NCI-H748 treated with DMSO at 0.1 percent for 48 hours (cell line): ENCODE results near the gene RPGR.

ENCODE experiments used
- DNase-seq: peaks from one replicate; lab custom pipeline; 2025; lab: John Stamatoyannopoulos, UW

Gene RPGR

DNA sequence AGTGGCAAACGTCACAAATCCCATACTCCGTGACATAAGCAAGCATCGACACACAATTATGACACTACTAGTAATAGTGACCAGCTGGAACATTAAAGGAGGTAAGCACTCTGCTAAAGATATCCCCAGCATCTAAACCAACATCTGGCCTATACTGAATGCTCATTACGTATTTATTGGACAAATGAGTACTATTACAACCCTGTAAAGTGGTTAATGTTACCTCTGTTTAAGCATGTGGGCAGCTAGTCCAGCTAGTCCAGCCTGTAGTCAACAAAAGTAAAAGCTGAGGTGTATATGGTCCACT lies 419 bp upstream of the RPGR start:
- no peak for DNase-seq

DNA sequence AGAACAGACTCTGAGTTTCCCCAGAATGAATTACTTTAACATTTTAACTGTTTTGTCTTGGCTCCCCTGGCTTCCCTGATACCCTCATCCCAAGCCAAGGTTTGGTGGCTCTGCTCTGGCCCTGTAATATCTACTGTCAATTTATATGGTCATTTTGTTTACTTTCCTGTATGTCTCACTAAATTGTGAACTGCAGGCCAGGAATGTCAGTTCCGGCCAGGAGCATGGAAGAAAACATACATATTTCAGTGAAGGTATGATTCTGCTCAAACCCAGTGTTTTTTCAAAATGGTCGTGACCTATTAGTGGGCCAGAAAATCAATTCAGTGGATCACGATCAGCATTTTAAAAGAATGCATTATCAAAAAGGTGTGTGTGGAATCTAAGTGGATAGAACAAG lies 1.2 kb downstream of the RPGR start:
- DNase-seq: no peak

DNA sequence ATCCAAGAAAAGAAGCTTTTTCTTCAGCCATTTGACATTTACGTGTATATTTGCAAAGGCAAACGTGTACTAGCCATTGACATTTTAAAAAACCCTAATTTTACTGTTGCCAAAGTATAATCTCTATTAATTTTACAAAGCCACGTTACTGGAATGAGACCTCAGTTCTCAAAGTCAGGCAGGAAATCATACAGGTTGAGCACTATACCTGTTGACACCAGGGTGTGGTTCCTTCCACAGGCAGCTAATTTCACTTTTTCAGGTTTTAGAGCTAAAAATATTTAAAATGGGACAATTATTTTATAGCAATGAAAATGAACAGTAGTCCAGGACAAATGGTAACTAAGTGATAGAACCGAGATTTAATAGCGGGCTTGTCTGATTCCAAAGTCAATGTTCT lies 6.5 kb downstream of the RPGR start:
- DNase-seq: no peak

DNA sequence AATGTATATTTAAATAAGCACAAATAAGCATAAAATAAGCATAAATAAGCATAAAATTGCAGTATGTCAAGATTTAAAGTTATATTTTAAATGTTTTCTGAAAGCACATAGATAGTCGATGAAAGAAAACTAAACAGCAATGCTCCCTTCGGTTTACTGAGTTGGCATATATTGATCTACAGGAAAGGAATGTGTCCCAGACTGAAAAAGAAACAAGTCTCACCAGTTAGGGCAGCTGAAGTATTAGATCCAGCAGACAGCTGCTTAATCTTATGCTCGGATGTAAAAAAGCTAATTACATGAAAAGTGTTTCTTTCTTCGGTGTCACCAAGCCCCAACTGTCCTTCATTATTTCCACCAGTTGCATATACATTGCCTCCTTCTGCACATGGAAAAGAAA lies 8.7 kb downstream of the RPGR start:
- no peak for DNase-seq

DNA sequence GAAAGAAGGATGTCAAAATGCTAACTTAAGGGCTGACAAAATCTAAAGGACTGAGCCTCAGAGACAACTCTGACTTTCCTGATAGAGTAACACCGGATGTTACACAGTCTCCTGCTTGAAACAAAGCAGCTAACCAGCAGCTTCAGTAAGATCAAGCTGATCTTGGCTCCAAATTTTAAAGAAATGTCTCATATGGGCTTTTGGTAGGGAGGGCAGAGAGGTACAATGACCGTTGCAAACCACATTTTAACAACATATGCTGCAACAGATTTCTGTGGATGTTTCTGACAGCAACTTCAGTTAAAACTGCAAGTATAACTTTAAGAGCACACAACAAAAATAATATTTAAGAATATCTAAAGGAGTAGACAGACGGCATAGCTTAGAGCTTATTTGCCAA lies 9.1 kb downstream of the RPGR start:
- DNase-seq: no peak

DNA sequence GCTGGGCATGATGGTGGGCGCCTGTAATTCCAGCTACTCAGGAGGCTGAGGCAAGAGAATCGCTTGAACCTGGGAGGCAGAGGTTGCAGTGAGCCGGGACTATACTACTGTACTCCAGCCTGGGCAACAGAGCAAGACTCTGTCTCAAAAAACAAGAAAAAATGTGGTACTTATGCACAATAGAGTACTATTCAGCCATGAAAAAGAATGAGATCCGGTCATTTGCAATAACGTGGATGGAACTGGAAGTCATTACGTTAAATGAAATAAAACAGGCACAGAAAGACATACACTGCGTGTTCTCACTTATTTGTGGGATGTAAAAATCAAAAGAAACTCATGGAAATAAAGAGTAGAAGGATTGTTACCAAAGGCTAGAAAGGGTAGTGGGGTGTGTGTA lies 12.1 kb downstream of the RPGR start:
- DNase-seq: no peak

DNA sequence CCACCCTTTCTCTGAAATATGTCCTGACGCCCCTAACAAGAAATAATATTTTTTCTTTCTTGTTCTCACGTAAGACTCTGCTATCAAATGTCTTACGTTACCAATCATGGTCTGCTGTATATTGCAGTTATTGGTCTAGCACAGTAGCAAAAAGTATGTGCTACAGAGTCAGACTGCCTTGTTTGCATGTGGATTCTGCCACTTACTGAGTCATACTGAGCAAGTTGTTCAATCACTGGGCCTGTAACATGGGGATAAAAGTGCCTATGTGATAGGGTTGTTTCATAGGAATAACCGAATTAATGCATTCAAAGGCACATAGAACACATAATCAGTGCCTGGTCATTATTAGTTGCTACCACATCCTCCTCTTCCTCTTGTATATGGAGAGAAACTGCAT lies 14.1 kb downstream of the RPGR start:
- no peak for DNase-seq

DNA sequence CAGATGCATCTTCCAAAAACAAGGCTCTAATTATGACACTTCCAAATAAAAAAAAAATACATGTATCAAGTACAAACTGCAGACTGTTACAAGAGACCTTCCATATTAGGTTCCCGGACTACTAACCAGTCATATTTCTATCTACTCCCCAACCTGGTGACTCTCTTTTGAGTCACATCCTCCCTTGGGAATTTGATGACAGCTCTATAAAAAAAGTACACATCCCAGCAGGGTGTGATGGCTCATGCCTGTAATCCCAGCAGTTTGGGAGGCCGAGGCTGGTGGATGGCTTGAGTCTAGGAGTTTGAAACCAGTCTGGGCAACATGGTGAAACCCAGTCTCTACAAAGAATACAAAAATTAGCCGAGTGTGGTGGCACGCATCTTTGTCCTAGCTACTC lies 14.9 kb downstream of the RPGR start:
- no peak for DNase-seq

DNA sequence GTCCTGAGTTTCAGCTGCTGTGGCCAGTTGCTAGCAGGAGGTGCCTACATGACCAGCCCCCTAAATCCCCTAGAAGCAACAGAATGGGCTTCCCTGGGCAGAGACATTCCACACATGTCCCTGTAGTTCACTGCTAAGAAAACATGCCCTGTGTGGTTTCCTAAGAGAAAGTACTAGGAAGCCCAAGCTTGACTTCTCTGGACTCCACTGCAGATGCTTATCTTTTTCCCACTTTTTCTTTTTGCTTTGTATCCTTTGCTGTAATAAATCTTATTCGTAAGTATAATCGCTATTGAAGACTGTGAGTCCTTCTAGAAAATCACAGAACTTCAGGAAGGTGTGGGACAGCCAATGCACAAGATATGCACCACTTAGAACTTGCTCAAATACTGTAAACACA lies 15.6 kb downstream of the RPGR start:
- no peak for DNase-seq

DNA sequence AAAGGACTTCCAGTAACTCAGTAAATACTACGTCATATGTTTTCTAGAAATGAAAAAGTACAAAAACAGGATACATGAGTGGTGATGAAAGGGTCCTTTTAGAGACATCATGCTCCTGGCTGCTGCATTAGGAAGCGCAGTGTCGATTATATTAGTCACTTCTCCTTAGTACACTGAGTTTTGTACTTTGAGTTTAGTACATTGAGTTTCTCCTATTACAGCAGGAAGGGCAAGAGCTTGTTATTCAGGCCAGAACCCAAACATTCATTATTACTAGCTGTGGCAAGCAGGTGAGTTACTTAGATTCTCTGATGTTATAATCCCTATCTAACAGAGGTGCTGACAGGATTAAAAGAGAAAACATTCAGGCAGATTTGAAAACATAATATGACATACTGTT lies 21.3 kb downstream of the RPGR start:
- DNase-seq: no peak

DNA sequence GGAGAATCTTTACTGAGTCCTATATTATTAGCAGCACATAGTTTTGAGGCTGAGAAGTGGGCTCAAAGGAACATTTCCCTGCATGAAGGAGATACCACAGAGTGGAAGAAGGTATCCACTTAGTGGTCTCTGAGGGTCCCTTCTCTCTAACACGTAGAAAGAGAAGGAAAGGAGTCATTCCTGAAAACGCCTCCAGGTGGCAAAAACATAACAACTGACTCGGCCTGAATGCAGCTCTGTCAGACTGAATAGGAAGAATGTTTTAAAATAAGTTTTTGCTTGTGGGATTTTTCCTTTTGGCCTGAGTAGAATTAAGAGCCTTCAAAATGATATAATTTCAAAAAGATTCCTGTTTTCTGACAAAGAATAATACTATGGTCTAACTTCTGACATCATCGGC lies 23.3 kb downstream of the RPGR start:
- DNase-seq: no peak

DNA sequence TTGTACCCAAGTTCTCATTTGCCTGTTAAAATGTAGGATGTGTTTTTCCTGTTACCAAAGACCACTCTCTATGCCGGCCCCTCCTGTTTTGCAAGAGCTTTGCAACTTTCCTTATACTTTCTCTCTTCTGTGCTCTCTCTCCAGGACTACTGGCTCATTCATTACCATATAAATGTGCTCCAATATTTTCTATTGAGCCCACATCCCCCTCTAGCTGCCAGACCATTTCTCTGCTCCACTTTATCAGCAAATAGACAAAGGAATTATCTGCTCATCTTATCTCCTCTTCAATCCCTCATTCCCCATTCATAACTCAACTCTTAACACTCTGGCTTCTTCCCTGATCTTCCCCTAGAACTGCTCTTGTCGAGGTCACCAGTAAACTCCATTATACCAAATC lies 33.6 kb downstream of the RPGR start:
- no peak for DNase-seq

DNA sequence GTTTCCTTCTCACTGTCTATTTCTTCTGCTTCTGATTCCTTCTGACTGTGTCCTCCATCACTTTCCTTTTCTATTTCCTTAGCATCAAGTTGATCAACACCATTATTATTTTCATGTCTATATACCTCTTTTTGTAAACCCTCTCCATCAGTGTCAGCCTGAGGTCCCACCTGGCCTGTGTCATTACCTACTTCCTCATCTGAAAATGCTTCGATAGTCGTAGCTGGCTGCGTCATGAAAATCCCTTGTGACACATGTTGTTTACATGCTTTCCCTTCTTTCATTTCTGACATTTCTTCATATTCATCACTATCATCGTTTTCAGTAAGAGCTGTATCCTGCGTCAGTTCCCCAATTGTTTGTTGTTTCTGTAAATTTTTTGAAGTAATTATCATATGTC lies 39.6 kb downstream of the RPGR start:
- no peak for DNase-seq

DNA sequence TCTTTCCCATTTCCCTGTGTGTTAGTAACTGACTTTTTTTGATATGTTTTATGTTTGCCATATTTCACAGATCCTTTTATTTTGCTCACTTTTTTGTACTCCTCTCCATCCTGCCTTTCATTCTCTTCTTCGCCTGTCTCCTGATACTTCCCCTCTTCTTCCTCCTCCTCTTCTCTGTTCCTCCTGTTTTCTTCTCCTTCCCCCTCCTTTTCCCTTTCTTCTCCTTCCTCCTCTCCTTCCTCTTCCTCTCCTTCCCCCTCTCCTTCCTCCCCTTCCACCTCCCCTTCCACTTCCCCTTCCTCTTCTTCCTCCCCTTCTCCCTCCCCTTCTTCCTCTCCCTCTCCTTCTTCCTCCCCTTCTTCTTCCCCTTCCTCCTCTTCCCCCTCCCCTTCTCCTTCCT lies 41.7 kb downstream of the RPGR start:
- no peak for DNase-seq

DNA sequence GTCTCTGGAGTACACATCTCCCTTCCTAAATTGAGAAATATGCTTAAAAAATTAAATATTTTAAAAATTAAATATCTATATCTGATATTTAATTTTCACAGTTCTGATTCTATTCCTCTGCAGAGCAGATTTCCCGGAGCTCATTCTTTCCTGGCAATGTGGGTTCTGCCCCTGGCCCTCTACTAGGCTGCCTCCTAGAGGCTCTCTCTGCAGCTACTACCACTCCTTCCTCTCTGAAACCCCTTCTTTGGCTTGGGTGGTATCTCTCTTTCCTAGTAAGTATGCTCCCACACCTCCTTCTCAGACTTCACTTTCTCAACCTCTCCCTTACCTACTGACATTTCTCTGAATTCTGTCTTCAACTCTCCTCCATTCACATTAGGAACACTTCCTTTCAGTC lies 45.3 kb downstream of the RPGR start:
- no peak for DNase-seq

DNA sequence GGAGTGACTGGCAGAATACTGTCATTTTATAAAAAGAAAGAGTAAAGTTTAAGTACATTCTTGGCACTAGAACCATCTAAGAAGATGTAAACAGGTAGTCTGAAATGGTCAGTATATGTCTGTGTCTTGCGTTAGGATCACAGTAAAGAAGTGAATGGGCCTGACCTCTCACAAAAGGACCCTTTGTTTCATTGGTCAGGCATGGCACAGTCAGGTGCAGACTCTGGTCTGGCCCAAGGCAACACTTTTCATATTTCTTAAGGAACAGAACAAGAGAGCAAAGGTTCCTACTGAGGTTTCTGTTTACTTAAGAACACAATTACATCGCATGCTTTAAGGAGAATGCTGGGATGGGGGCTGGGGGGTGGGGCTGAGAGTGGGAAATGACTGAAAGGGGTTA lies 48.1 kb downstream of the RPGR start:
- no peak for DNase-seq

DNA sequence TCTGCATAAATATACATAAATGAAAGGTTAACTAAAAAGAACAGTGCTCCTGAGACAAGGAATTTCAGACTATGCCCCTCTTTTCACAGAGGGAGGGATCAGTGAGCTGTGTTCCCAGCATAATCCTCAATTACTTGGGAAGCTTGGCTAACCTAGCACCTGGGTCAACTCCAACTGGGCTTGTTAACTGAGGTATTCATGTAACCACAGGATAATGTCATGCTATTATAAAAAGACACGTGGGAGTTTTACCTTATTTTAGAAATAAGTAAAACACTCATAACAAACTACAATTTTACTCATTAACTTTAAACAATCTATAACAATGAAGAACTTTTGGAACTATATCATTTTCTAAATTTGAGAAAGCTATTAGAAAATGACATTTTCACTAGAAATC lies 48.6 kb downstream of the RPGR start:
- no peak for DNase-seq

DNA sequence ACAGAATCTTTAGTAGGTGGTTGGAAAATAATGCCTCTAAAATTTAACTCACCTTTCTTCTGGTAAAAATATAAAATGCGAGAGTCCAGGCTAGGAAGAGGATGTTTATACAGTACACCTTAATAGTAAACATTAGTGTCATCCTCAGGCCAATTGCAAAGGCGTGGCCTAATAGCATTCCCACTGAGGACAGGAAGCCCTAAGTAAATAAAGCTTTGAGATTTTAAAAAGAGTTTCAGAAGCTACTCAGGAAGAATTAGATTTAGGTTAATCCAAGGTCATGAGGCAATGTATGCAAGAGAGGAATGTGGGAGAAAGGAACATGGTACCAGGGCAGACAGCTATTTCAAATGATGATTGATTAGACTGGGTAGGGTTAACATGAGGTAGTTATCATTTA lies 49.5 kb downstream of the RPGR start:
- peak; percentile 57 for DNase-seq

DNA sequence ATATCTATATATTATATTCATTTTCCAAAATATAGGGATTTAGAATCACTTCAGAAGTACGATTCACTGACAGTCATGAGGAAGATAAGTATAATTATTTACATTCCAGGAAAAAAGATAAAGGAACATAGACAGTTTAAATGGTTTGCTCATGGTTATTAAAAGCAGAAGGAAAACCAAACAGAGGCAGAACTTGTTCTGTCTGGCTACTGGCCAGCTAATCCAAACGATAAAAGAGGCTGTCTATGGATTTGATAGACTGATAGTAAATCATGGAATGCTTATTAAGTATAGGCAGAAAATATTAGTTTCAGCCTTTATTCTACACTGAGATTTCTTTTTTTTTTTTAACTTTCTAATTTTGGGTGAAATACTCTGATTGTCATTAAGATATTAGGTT lies 50.2 kb downstream of the RPGR start:
- DNase-seq: peak; percentile 3

DNA sequence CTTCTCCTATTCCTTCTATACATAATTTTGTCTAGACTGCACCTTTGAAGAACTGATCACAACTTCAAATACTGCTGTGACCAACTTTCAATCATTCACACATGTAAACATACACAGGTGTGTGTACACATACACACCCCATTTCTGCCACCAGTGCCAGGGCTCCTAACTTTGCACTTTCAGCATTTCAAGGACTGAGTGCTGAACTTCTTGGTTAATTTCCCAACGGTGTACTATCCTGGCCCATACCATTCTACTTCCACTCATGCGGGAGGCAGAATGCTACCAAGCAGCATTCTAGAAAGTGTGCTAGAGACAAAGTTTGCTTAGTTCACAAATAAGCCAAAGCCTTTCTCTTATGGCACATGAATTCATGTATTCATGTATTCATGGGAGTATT lies 51.2 kb downstream of the RPGR start:
- DNase-seq: no peak

DNA sequence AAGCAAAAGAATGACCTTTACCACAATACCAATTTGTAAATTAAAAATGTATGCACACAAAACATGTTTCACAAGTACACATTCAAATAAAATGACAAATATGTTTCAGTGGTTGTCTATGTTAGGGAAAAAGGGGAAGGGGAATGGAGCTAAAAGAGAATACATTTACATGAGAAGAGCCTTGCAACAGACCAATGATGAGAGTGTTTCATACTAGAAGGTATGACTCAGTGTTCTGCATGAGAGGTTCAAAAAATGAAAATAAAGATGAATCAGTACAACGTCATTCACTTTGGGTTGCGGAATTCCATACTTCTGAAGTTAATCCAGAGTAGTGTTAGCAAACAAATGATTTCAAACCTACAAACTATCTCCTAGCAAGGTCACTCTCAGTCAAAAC lies 51.7 kb downstream of the RPGR start:
- DNase-seq: no peak

DNA sequence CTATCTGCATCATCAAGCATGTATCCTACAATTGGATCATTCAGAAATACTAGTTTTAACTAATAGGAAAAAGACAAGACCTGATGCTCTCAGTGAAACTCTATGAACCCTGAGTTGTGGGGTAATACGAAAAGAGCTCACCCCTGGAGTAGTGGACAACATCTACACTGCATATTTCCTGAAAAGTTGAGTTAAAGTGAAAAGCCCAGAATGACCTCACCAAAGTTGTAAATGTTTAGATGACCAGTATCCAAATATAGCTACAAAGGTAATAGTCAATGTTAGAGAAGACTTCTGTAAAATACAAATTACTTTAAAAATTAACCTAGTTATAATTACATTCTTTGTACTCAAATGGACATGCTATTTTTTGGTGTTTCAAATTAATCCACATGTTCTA lies 53.9 kb downstream of the RPGR start:
- no peak for DNase-seq

DNA sequence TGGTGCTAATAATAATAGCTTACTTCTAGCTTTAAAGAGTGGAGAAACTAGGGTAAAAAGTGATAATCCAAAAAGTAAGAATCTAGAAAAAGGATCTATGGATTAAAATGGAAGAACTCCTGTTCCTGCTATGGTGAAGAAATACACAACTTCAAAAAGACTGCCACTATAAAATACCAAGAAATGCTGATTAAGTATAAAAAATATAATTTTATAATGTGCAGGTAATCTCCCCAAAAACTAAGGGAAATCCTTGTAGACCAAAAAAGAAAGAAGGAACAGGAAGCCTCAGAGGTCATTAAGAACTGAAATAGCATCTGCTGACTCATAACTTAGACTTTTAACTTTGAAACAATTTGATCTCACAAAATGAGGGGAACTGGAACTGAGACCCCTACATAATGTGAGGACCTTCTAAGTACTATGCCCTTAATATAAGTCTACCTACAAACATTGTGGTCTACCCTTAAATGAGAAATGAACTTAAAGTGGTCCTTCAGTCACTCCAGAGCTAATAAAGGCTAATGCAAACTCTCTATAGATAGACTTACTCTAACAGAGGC lies 56.1 kb downstream of the RPGR start:
- DNase-seq: no peak

DNA sequence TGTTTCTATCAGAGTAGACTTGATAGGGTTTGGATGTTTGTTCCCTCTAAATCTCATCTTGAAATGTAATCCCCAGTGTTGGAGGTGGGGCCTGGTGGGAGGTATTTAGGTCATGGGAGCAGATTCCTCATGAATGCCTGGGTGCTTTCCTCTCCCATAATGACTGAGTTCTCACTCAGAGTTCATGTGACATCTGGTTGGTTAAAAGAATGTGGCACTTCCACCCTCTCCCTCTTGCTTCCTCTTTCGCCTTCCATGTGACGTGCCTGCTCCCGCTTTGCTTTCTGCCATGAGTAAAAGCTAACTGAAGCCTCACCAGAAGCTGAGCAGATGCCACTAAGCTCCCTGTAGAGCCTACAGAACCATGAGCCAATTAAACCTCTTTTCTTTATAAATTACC lies 59.3 kb downstream of the RPGR start:
- no peak for DNase-seq
